Lower leg skin (tissue), 3 donors: Measurements from ENCODE around the gene MSH3.

ENCODE experiments used
- POLR2A ChIP-seq, 2 donors: fragments of 450-650 bp; IDR thresholded peaks; one replicate each; pipeline ENCODE4 v1.6.1; 2016 to 2017; ENCODE audit warnings: antibody characterized with exemption in 2 of 2, mild to moderate bottlenecking in 1 of 2, moderate library complexity in 1 of 2
- TF ChIP-seq, protein P1 (sequence below), 3 donors: fragments of 450-650 bp; IDR thresholded peaks; one replicate each; pipeline ENCODE4 v1.5.1; 2016; ENCODE audit warnings: antibody characterized with exemption in 3 of 3, mild to moderate bottlenecking in 3 of 3, moderate library complexity in 2 of 3

DNA sequence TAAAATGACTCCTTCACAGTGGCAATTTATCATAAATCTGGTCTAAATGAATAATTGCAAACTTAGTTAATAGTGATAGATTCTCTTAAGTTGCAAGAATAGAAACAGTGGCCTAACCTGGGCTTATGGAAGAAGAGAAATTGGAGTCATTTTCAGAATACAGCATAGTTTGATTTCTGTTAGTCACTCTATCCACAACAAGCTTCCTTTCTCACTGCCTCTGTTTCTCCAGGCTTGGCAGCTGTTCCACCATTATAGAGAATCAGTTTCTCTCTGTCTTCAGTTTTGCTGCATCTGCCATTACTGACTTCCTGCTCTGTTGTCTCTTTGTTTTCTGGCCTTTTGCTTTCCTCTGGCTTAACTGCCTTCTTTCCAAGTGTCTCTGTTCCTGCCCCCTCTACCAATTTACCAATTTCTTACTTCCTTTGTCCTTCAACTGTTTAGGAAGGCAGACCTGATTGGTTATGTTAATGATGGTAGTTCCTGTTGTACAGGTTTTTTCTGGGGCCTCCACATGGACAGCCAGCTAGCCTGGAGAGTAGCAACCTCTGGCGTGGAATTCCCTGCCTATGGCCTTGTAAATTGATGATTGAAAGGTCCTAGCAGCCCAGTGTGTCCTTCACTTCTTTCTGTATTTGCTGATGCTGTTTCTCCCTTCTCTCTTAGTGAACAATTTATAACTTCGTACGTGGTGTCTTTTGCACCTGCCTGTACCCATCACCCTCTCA, 229.8 kb downstream of the MSH3 start:
- TF ChIP-seq, protein P1, sequence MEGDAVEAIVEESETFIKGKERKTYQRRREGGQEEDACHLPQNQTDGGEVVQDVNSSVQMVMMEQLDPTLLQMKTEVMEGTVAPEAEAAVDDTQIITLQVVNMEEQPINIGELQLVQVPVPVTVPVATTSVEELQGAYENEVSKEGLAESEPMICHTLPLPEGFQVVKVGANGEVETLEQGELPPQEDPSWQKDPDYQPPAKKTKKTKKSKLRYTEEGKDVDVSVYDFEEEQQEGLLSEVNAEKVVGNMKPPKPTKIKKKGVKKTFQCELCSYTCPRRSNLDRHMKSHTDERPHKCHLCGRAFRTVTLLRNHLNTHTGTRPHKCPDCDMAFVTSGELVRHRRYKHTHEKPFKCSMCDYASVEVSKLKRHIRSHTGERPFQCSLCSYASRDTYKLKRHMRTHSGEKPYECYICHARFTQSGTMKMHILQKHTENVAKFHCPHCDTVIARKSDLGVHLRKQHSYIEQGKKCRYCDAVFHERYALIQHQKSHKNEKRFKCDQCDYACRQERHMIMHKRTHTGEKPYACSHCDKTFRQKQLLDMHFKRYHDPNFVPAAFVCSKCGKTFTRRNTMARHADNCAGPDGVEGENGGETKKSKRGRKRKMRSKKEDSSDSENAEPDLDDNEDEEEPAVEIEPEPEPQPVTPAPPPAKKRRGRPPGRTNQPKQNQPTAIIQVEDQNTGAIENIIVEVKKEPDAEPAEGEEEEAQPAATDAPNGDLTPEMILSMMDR (IDR thresholded peaks at IDR 0.05): no peak
- TF ChIP-seq POLR2A (IDR thresholded peaks at IDR 0.05): no peak
